ENCODE measurements around the gene CKM.

The CKM gene

GRCh38 chr19:45258862-45259261 lies 63.8 kb downstream of the CKM start:
- Histone ChIP-seq H3K27me3 (ENCODE audit: insufficient read depth, insufficient read length) (no peaks in the 10 kb centered on the region), H3K4me1 (ENCODE audit: insufficient read depth, insufficient read length) (peaks cover 8% of the 10 kb centered on the region), H3K9me3 (ENCODE audit: insufficient read depth, low read length) (no peaks in the 10 kb centered on the region; the same call in 1 of the 2 replicates), H3K36me3 (ENCODE audit: insufficient read depth, insufficient read length, low read length) (peaks cover 10% of the 10 kb centered on the region), H3K9ac (ENCODE audit: insufficient read length, low read depth) (no peak overlapping the region), H3K4me3 (ENCODE audit: insufficient read length, low read depth) (no peak overlapping the region)
- TF ChIP-seq YY1 (IDR thresholded peaks at IDR 0.05; ENCODE audit: insufficient read depth, insufficient read length) (no peak), ZNF274 (IDR thresholded peaks at IDR 0.05; ENCODE audit: low read depth, low read length) (no peak), SUZ12 (IDR thresholded peaks at IDR 0.05; ENCODE audit: extremely low read depth, insufficient read depth, insufficient read length) (no peak)
- DNase-seq (ENCODE audit: low read depth, low spot score), result no peak

- Histone ChIP-seq H3K9ac (ENCODE audit: insufficient read length, low read depth) (no peak overlapping the region), H3K36me3 (ENCODE audit: insufficient read depth, insufficient read length, low read length) (peaks cover 18% of the 10 kb centered on the region), H3K4me1 (ENCODE audit: insufficient read depth, insufficient read length) (peaks cover 14% of the 10 kb centered on the region), H3K9me3 (ENCODE audit: insufficient read depth, low read length) (no peaks in the 10 kb centered on the region; the same call in 1 of the 2 replicates), H3K27me3 (ENCODE audit: insufficient read depth, insufficient read length) (no peaks in the 10 kb centered on the region), H3K4me3 (ENCODE audit: insufficient read length, low read depth) (no peak overlapping the region)
- no peak for TF ChIP-seq YY1 (IDR thresholded peaks at IDR 0.05; ENCODE audit: insufficient read depth, insufficient read length)
- no peak for TF ChIP-seq ZNF274 (IDR thresholded peaks at IDR 0.05; ENCODE audit: low read depth, low read length)
- TF ChIP-seq SUZ12 (IDR thresholded peaks at IDR 0.05; ENCODE audit: extremely low read depth, insufficient read depth, insufficient read length), result no peak
- no peak for DNase-seq (ENCODE audit: low read depth, low spot score)
These were observed 65.8 kb downstream of the CKM start for GRCh38 chr19:45256836-45257235.
